B cell (primary cell): Measurements from ENCODE around the gene GPRIN2. TPM values are rescaled to one million over a fixed set of nuclear protein-coding genes. Genes with fewer than 3 reads are reported as not detected.

Source experiments
- ATAC-seq: fragments of 200-7000 bp; cut with Tn5 transposase; one replicate; pipeline ENCODE4 v1.10.0; 2021; ENCODE audit warnings: low read depth, mild to moderate bottlenecking, moderate number of reproducible peaks, moderate library complexity
- CTCF ChIA-PET: fragments of 350-600 bp; sonication (Branson Sonifier 250); formaldehyde crosslinking; loops from one replicate; lab custom pipeline; 2021; ENCODE audit warnings: antibody characterized with exemption, inconsistent platforms; lab: Charles Lee
- POLR2A ChIA-PET: fragments of 350-600 bp; sonication (Branson Sonifier 250); formaldehyde crosslinking; loops from one replicate; lab custom pipeline; 2021; ENCODE audit warnings: antibody characterized with exemption; lab: Charles Lee
- DNase-seq: peaks from one replicate; pipeline ENCODE4 v3.0.0; 2013
- H2AFZ ChIP-seq: 2 replicates; pipeline ENCODE4 v1.6.1; 2012; ENCODE audit warnings: mild to moderate bottlenecking, low read depth, low read length; ENCODE audit not compliant: insufficient read depth, poor library complexity, severe bottlenecking
- H3K27ac ChIP-seq, 2 donors: 1 replicate in 1 of 2; 2 replicates in 1 of 2; pipeline ENCODE4 v1.5.1; 2012 to 2013; ENCODE audit warnings: low read length in 2 of 2, mild to moderate bottlenecking in 2 of 2, moderate library complexity in 1 of 2
- H3K27me3 ChIP-seq, 4 experiments: fragments of 200-600 bp in 1 of 4; sonication (generic) in 1 of 4; replicated peaks in 1 of 4; 1 replicate in 2 of 4; 2 replicates in 2 of 4; pipeline versions ENCODE4 v1.6.1 to v1.7.0; 2013 to 2016; ENCODE audit warnings: low read length in 3 of 4, mild to moderate bottlenecking in 2 of 4, mixed read lengths in 1 of 4, moderate library complexity in 1 of 4; ENCODE audit not compliant: insufficient read depth in 4 of 4, control insufficient read depth in 3 of 4; ENCODE audit errors: control extremely low read depth in 1 of 4
- H3K36me3 ChIP-seq, 2 experiments: replicated peaks in 1 of 2; 1 replicate in 1 of 2; 2 replicates in 1 of 2; pipeline versions ENCODE4 v1.6.1 to v1.7.1; 2013; ENCODE audit warnings: low read length in 1 of 2; ENCODE audit not compliant: insufficient read depth in 2 of 2, control insufficient read depth in 1 of 2; ENCODE audit errors: control extremely low read depth in 1 of 2, extremely low read depth in 1 of 2
- H3K4me1 ChIP-seq, 2 donors: fragments of 200-600 bp in 1 of 2; sonication (generic) in 1 of 2; 1 replicate in 1 of 2; 2 replicates in 1 of 2; pipeline versions ENCODE4 v1.5.1 to v1.6.1; 2013 to 2017; ENCODE audit warnings: low read length in 2 of 2; ENCODE audit not compliant: control insufficient read depth in 2 of 2, insufficient read depth in 2 of 2
- H3K4me2 ChIP-seq: replicated peaks from 2 replicates; pipeline ENCODE3; 2012; ENCODE audit warnings: mild to moderate bottlenecking, low read depth, low read length; ENCODE audit not compliant: poor library complexity, severe bottlenecking
- H3K4me3 ChIP-seq, 5 experiments: fragments of 200-600 bp in 1 of 5; sonication (generic) in 1 of 5; 1 replicate in 3 of 5; 2 replicates in 2 of 5; pipeline versions ENCODE4 v1.5.1 to v1.7.0; 2011 to 2016; ENCODE audit warnings: low read length in 4 of 5, mild to moderate bottlenecking in 4 of 5, low read depth in 2 of 5, control low read depth in 1 of 5, moderate library complexity in 1 of 5; ENCODE audit not compliant: insufficient read depth in 1 of 5; ENCODE audit errors: control extremely low read depth in 1 of 5, extremely low read depth in 1 of 5
- H3K79me2 ChIP-seq: fragments of 200-600 bp; sonication (generic); one replicate; pipeline ENCODE4 v1.6.0; 2016; ENCODE audit warnings: low read length; ENCODE audit not compliant: control insufficient read depth, insufficient read depth
- H3K9ac ChIP-seq: fragments of 200-600 bp; sonication (generic); 2 replicates; pipeline ENCODE4 v1.6.1; 2017; ENCODE audit warnings: mild to moderate bottlenecking, low read length, moderate library complexity
- H3K9me3 ChIP-seq, 3 donors: one replicate each; pipeline versions ENCODE4 v1.6.1 to v1.7.1; 2013; ENCODE audit warnings: low read length in 2 of 3; ENCODE audit not compliant: control insufficient read depth in 2 of 3, insufficient read depth in 1 of 3; ENCODE audit errors: control extremely low read depth in 1 of 3
- H4K20me1 ChIP-seq: 2 replicates; pipeline ENCODE4 v1.6.0; 2012; ENCODE audit warnings: mild to moderate bottlenecking, low read length; ENCODE audit not compliant: insufficient read depth, control insufficient read depth, poor library complexity, severe bottlenecking
- H3K27ac Mint-ChIP-seq: one replicate; pipeline ENCODE4 v1.8.0; 2021; ENCODE audit warnings: mixed read lengths
- H3K27me3 Mint-ChIP-seq: one replicate; pipeline ENCODE4 v1.8.0; 2021; ENCODE audit warnings: mixed read lengths
- H3K4me1 Mint-ChIP-seq: one replicate; pipeline ENCODE4 v1.8.0; 2021; ENCODE audit warnings: mixed read lengths
- H3K4me3 Mint-ChIP-seq: one replicate; pipeline ENCODE4 v1.8.0; 2021; ENCODE audit warnings: mixed read lengths
- H3K9me3 Mint-ChIP-seq: one replicate; pipeline ENCODE4 v1.8.0; 2022; ENCODE audit warnings: mixed read lengths; ENCODE audit not compliant: insufficient read depth
- EZH2 ChIP-seq: IDR thresholded peaks from 2 replicates; pipeline ENCODE4 v1.6.1; 2012; ENCODE audit warnings: borderline replicate concordance, low read depth, mild to moderate bottlenecking, moderate library complexity, low read length; ENCODE audit not compliant: insufficient read depth, poor library complexity, severe bottlenecking
- WGBS: methylation state at CpG from one replicate; pipeline ENCODE4 v1.1.5; 2013; ENCODE audit warnings: missing lambda C conversion rate; ENCODE audit not compliant: insufficient coverage; 5-methylcytosine and 5-hydroxymethylcytosine counted together
- intact Hi-C: fragments of 100-400 bp; cut with micrococcal nuclease; formaldehyde crosslinking; loops from one replicate; pipeline ENCODE4 v1.10.0; 2022
- polyA plus RNA-seq: library from polyadenylated mRNA; depleted of rRNA; stranded (reverse); fragments of >200 nt; gene quantifications from 2 replicates; pipeline ENCODE4 v1.2.3, GENCODE V29; 2012
- total RNA-seq, 2 donors: library from RNA; stranded (reverse); fragments of 120-200 nt in 1 of 2; gene quantifications; 1 replicate in 1 of 2; 2 replicates in 1 of 2; pipeline versions ENCODE4 v1.2.3 to v1.2.4, GENCODE V29; 2013 to 2022
- TF ChIP-seq, protein P1 (sequence below): fragments of 200-600 bp; IDR thresholded peaks from one replicate; pipeline ENCODE4 v1.8.0; 2022; ENCODE audit warnings: antibody characterized with exemption, mild to moderate bottlenecking

The GPRIN2 gene
- total and polyA plus RNA-seq, 2 donors (not counting 1 experiment from before 2014, with no cell fraction given), result not detected

DNA sequence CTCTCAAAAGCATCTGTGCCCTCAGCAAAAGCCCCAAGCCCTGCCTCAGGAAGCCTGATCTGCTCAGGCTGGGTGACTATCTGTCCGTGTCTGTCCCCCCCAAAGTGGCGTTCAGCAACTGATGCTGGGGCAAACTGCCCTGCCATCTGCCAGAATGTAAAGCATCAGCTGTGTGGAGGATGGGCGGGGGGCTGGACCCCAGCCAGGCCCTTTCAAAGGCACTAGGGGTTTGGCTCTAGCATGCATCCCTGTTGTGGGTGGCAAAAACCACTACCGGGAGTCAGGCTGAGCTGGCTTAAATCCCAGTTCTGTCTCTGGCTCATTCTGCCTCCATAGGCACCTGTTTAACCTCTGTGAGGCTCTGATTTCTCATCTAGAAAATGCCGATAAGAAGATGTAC is 35.5 kb downstream of the GPRIN2 start:
- no peaks in the 10 kb centered on the region for H3K4me1 Mint-ChIP-seq
- POLR2A ChIA-PET, result no interaction called here
- H3K79me2 ChIP-seq, result no peaks in the 10 kb centered on the region

GRCh38 chr10:46520381-46520780 is 36.1 kb downstream of the GPRIN2 start:
- DNase-seq (no peak), ATAC-seq (no peak)
- Histone ChIP-seq H3K27me3 (no peaks in the 10 kb centered on the region), H3K27ac (no peak overlapping the region), H4K20me1 (no peaks in the 10 kb centered on the region), H3K79me2 (no peaks in the 10 kb centered on the region), H3K9ac (no peak overlapping the region), H3K9me3 (no peaks in the 10 kb centered on the region), H2AFZ (no peak overlapping the region), H3K4me2 (no peak overlapping the region), H3K4me3 (no peak overlapping the region), H3K36me3 (no peaks in the 10 kb centered on the region), H3K4me1 (no peaks in the 10 kb centered on the region)
- 89% methylated on average over 5 of the region's 5 CpGs for WGBS
- ChIA-PET POLR2A (no interaction called here), CTCF (no interaction called here)
- Mint-ChIP-seq H3K27me3 (no peaks in the 10 kb centered on the region), H3K27ac (no peak overlapping the region), H3K9me3 (no peaks in the 10 kb centered on the region), H3K4me1 (no peaks in the 10 kb centered on the region), H3K4me3 (no peak overlapping the region)
- intact Hi-C loops, result no loop called here
- TF ChIP-seq, protein P1, sequence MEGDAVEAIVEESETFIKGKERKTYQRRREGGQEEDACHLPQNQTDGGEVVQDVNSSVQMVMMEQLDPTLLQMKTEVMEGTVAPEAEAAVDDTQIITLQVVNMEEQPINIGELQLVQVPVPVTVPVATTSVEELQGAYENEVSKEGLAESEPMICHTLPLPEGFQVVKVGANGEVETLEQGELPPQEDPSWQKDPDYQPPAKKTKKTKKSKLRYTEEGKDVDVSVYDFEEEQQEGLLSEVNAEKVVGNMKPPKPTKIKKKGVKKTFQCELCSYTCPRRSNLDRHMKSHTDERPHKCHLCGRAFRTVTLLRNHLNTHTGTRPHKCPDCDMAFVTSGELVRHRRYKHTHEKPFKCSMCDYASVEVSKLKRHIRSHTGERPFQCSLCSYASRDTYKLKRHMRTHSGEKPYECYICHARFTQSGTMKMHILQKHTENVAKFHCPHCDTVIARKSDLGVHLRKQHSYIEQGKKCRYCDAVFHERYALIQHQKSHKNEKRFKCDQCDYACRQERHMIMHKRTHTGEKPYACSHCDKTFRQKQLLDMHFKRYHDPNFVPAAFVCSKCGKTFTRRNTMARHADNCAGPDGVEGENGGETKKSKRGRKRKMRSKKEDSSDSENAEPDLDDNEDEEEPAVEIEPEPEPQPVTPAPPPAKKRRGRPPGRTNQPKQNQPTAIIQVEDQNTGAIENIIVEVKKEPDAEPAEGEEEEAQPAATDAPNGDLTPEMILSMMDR, result no peak
- no peak for TF ChIP-seq EZH2

More for the DNA sequence above, 35.5 kb downstream of the GPRIN2 start:
- H3K27ac ChIP-seq, result no peak overlapping the region
- H3K9me3 Mint-ChIP-seq, result no peaks in the 10 kb centered on the region
- TF ChIP-seq, protein P1, result no peak
- no peak for TF ChIP-seq EZH2
- H3K9me3 ChIP-seq, result no peaks in the 10 kb centered on the region
- H3K9ac ChIP-seq, result no peak overlapping the region
- no peak for DNase-seq
- H3K27me3 Mint-ChIP-seq, result no peaks in the 10 kb centered on the region
- no peak overlapping the region for H2AFZ ChIP-seq
- no peaks in the 10 kb centered on the region for H3K27me3 ChIP-seq
- no peaks in the 10 kb centered on the region for H4K20me1 ChIP-seq
- ATAC-seq, result no peak
- intact Hi-C loops, result no loop called here
- CTCF ChIA-PET, result no interaction called here
- no peak overlapping the region for H3K27ac Mint-ChIP-seq
- H3K4me3 ChIP-seq, result no peak overlapping the region
- no peak overlapping the region for H3K4me3 Mint-ChIP-seq
- no peaks in the 10 kb centered on the region for H3K4me1 ChIP-seq
- 76% methylated on average over 5 of the region's 5 CpGs for WGBS
- no peak overlapping the region for H3K4me2 ChIP-seq
- no peaks in the 10 kb centered on the region for H3K36me3 ChIP-seq
